22Rv1 (cell line): ENCODE results near the gene CRPPA.
"Not testable (repeated sequence)": the region's sequence is repeated elsewhere in the genome, so short reads cannot be mapped to it uniquely, and the experiment has no call there.

ENCODE experiments used
- H3K27ac ChIP-seq: fragments of 450-650 bp; 2 replicates; pipeline ENCODE4 v1.5.1; 2017
- ZFX ChIP-seq: fragments of 450-650 bp; IDR thresholded peaks from 2 replicates; pipeline ENCODE4 v1.6.1; 2017; ENCODE audit warnings: antibody characterized with exemption, borderline replicate concordance
- TF ChIP-seq, protein P1 (sequence below): fragments of 450-650 bp; IDR thresholded peaks from 2 replicates; pipeline ENCODE4 v1.5.1; 2017; ENCODE audit warnings: mild to moderate bottlenecking

CRPPA gene

GRCh38 chr7:16421333-16422102, at the start of gene CRPPA:
Gene CRPPA (minus strand): TSS chr7:16421538. CDS start chr7:16421322, 216 bp downstream.
- TF ChIP-seq, protein P1, sequence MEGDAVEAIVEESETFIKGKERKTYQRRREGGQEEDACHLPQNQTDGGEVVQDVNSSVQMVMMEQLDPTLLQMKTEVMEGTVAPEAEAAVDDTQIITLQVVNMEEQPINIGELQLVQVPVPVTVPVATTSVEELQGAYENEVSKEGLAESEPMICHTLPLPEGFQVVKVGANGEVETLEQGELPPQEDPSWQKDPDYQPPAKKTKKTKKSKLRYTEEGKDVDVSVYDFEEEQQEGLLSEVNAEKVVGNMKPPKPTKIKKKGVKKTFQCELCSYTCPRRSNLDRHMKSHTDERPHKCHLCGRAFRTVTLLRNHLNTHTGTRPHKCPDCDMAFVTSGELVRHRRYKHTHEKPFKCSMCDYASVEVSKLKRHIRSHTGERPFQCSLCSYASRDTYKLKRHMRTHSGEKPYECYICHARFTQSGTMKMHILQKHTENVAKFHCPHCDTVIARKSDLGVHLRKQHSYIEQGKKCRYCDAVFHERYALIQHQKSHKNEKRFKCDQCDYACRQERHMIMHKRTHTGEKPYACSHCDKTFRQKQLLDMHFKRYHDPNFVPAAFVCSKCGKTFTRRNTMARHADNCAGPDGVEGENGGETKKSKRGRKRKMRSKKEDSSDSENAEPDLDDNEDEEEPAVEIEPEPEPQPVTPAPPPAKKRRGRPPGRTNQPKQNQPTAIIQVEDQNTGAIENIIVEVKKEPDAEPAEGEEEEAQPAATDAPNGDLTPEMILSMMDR, result no peak; the same call in 1 of the 2 replicates
- no peak for TF ChIP-seq ZFX
- peak within 1 kb of the TSS; percentile 72 for H3K27ac ChIP-seq

GRCh38 chr7:16465469-16466361, 44.4 kb upstream of the CRPPA start, which contains the start of gene SOSTDC1:
Gene SOSTDC1 (minus strand): TSS chr7:16465738. CDS start chr7:16465668, 70 bp downstream.
- peak within 1 kb of the TSS; percentile 72 for H3K27ac ChIP-seq
- TF ChIP-seq, protein P1, result no peak
- TF ChIP-seq ZFX, result no peak

GRCh38 chr7:16463949-16464715, 42.8 kb upstream of the CRPPA start:
- TF ChIP-seq, protein P1, result no peak
- TF ChIP-seq ZFX, result no peak
- no peak overlapping the region for H3K27ac ChIP-seq

GRCh38 chr7:16463520-16463919, 42.2 kb upstream of the CRPPA start:
- TF ChIP-seq, protein P1, result no peak
- TF ChIP-seq ZFX, result no peak

DNA sequence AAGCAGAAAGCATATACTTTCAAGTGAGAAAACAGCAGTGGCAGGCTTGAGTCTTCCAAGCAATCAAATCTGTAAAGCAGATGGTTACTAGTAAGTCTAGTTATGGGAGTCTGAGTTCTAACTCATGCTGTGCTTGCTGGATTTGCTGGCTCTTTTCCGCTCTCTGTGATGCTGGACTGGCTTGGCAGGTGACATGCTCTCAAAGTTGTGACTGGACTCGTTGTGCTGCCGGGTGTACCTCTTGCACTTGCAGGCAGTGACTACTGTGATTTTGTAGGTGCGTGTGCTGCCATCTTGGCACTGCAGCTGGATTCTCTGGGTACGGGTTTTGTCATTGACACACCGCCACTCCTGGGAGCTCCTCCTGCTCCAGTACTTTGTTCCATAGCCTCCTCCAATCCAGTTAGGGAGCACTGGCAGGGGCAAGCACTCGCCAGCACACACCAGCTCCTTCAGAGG, 41.1 kb upstream of the CRPPA start:
- TF ChIP-seq, protein P1, result no peak
- no peak for TF ChIP-seq ZFX
- H3K27ac ChIP-seq, result no peak overlapping the region

More at GRCh38 chr7:16463520-16463919, 42.2 kb upstream of the CRPPA start:
- no peak overlapping the region for H3K27ac ChIP-seq

DNA sequence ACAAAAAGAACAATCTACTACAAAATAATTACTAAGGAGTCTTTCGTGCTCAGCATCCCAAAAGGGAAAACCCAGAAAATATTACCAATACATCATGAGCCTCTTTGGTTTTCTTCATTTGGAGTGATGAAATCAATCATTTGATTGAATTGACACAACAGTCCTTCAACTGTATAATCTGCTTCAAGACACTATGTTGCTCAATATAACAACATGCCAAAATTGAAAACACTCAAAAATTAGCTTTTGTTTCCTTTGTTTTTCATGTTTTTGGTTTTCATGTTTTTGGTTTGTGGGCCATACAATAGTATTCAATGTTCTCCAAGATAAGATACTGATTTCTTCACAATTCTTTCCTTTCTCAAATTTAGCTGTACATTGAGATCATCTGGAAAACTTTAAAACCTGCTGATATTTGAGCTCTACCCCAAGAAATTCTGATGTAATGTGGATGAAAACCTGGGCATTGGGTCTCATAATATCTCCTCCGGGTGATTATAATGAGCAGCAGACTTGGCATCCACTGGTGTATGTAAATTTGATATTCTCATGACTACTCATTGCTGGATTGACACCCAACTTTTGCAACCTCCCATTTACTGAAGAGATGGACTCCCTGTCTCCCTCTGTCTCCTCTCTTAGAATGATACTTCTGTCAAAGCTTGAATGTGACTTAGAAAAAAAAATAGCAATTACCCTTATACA, 39.6 kb upstream of the CRPPA start:
- TF ChIP-seq, protein P1, result no peak
- no peak for TF ChIP-seq ZFX

DNA sequence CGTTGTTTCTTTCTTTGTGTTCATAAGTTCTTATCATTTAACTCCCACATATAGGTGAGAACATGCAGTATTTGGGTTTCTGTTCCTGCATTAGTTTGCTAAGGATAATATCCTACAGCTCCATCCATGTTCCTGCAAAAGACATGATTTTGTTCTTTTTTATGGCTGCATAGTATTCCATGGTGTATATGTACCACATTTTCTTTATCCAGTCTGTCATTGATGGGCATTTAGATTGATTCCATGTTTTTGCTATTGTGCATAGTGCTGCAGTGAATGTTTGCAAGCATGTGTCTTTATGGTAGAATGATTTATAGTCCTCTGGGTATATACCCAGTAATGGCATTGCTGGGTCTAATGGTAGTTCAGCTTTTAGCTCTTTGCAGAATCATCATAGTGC, 35.0 kb upstream of the CRPPA start:
- H3K27ac ChIP-seq, result not testable (repeated sequence)

More for the DNA sequence above, 39.6 kb upstream of the CRPPA start:
- no peak overlapping the region for H3K27ac ChIP-seq
